IMR-90 (cell line): ENCODE measurements around the gene FLT1.
A peak's percentile ranks its signal among the peaks of the same experiment; 100 is the strongest.

Experiments
- BHLHE40 ChIP-seq: fragments of 150-350 bp; IDR thresholded peaks from 2 replicates; pipeline ENCODE4 v1.6.1; 2016; ENCODE audit warnings: mild to moderate bottlenecking, low read depth, low read length
- CEBPB ChIP-seq: IDR thresholded peaks from 2 replicates; pipeline ENCODE4 v1.6.1; 2012; ENCODE audit warnings: low read depth, low read length, improper control_type of control experiment
- CHD1 ChIP-seq: IDR thresholded peaks from 2 replicates; pipeline ENCODE4 v1.6.1; 2012; ENCODE audit warnings: low read depth, low read length, improper control_type of control experiment
- CTCF ChIP-seq: conservative IDR thresholded peaks from 2 replicates; pipeline ENCODE4 v1.5.1; 2012; ENCODE audit warnings: mild to moderate bottlenecking, low read depth, low read length, improper control_type of control experiment
- MAFK ChIP-seq: IDR thresholded peaks from 2 replicates; pipeline ENCODE4 v1.6.1; 2012; ENCODE audit warnings: low read depth, low read length, improper control_type of control experiment
- MAZ ChIP-seq: IDR thresholded peaks from 2 replicates; pipeline ENCODE4 v1.6.1; 2012; ENCODE audit warnings: low read depth, mild to moderate bottlenecking, low read length, improper control_type of control experiment, moderate library complexity, borderline replicate concordance
- MXI1 ChIP-seq: IDR thresholded peaks from 2 replicates; pipeline ENCODE4 v1.6.1; 2012; ENCODE audit warnings: low read depth, mild to moderate bottlenecking, low read length, moderate library complexity, borderline replicate concordance
- NFE2L2 ChIP-seq: fragments of 150-350 bp; IDR thresholded peaks from 2 replicates; pipeline ENCODE4 v1.6.1; 2016; ENCODE audit warnings: low read depth, mild to moderate bottlenecking, low read length
- POLR2A ChIP-seq: IDR thresholded peaks from 2 replicates; pipeline ENCODE4 v1.6.1; 2012; ENCODE audit warnings: mild to moderate bottlenecking, low read depth, low read length
- RAD21 ChIP-seq: IDR thresholded peaks from 2 replicates; pipeline ENCODE4 v1.6.1; 2012; ENCODE audit warnings: low read length, improper control_type of control experiment
- RCOR1 ChIP-seq: IDR thresholded peaks from 2 replicates; pipeline ENCODE4 v1.6.1; 2012; ENCODE audit warnings: mild to moderate bottlenecking, low read length, improper control_type of control experiment; ENCODE audit not compliant: insufficient replicate concordance
- RFX5 ChIP-seq: IDR thresholded peaks from 2 replicates; pipeline ENCODE4 v1.8.0; 2012; ENCODE audit warnings: low read depth, mild to moderate bottlenecking, low read length, moderate library complexity
- USF2 ChIP-seq: fragments of 150-350 bp; IDR thresholded peaks from 2 replicates; pipeline ENCODE4 v1.6.1; 2017; ENCODE audit warnings: mild to moderate bottlenecking, antibody characterized with exemption, low read length, low read depth
- TF ChIP-seq, protein P1 (sequence below): fragments of 150-350 bp; IDR thresholded peaks from 2 replicates; pipeline ENCODE4 v1.6.1; 2016; ENCODE audit warnings: low read depth, mild to moderate bottlenecking, low read length, moderate library complexity, borderline replicate concordance

GRCh38 chr13:28339419-28339818, 155.5 kb downstream of the FLT1 start:
- TF ChIP-seq CTCF (no peak), CEBPB (no peak), RCOR1 (no peak), RAD21 (no peak), USF2 (no peak), NFE2L2 (no peak), POLR2A (no peak), MAZ (no peak), BHLHE40 (no peak), MXI1 (no peak), MAFK (no peak), RFX5 (peak; percentile 42; the same call in 1 of the 2 replicates), CHD1 (no peak)
- TF ChIP-seq, protein P1, sequence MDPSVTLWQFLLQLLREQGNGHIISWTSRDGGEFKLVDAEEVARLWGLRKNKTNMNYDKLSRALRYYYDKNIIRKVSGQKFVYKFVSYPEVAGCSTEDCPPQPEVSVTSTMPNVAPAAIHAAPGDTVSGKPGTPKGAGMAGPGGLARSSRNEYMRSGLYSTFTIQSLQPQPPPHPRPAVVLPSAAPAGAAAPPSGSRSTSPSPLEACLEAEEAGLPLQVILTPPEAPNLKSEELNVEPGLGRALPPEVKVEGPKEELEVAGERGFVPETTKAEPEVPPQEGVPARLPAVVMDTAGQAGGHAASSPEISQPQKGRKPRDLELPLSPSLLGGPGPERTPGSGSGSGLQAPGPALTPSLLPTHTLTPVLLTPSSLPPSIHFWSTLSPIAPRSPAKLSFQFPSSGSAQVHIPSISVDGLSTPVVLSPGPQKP = no peak
